ENCODE measurements around the gene FCHO2.

FCHO2 gene

DNA sequence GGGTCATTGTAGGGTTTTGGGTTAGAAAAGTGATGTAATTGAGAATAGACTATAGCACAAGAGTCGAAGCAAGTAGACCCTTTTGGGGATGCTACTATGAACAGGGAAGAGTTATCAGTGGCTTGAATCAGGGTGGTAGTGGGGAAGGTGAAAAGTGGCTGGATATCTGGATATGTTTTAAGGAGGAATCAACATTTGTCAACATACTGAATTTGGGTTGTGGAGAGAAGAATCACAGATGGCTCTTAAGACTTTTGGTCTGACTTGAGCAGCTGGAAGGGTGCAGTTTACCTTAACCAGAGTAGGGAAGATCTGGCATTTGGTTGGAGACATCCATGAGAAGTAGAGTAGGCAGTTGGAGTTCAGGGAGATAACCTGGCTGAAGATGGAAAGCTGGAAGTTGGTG lies 38.5 kb upstream of the FCHO2 start:
- Histone ChIP-seq H3K27me3 (ENCODE audit: insufficient read depth, low read length, poor library complexity, severe bottlenecking) (no peaks in the 10 kb centered on the region), H3K4me1 (ENCODE audit: insufficient read depth, low read length, poor library complexity, severe bottlenecking) (no peaks in the 10 kb centered on the region), H3F3A (ENCODE audit: low read depth) (no peaks in the 10 kb centered on the region), H3K4me3 (ENCODE audit: low read length, poor library complexity, severe bottlenecking) (no peak overlapping the region), H3K9ac (ENCODE audit: low read depth, low read length, poor library complexity, severe bottlenecking) (no peak overlapping the region), H3K79me2 (ENCODE audit: insufficient read depth, low read length) (no peaks in the 10 kb centered on the region), H4K20me1 (ENCODE audit: insufficient read depth, low read length, poor library complexity, severe bottlenecking) (no peaks in the 10 kb centered on the region), H3K36me3 (ENCODE audit: insufficient read depth, low read length) (no peaks in the 10 kb centered on the region), H3K4me2 (ENCODE audit: low read depth, low read length, poor library complexity, severe bottlenecking) (no peak overlapping the region), H3K9me2 (replicated peaks; ENCODE audit: low read depth, low read length) (no peaks in the 10 kb centered on the region), H3K9me3 (ENCODE audit: insufficient read depth, low read depth, low read length) (no peaks in the 10 kb centered on the region), H2AFZ (ENCODE audit: low read length) (no peak overlapping the region)
- TF ChIP-seq EZH2phosphoT487 (IDR thresholded peaks at IDR 0.05; ENCODE audit: borderline replicate concordance), result no peak
- TF ChIP-seq, protein P1, sequence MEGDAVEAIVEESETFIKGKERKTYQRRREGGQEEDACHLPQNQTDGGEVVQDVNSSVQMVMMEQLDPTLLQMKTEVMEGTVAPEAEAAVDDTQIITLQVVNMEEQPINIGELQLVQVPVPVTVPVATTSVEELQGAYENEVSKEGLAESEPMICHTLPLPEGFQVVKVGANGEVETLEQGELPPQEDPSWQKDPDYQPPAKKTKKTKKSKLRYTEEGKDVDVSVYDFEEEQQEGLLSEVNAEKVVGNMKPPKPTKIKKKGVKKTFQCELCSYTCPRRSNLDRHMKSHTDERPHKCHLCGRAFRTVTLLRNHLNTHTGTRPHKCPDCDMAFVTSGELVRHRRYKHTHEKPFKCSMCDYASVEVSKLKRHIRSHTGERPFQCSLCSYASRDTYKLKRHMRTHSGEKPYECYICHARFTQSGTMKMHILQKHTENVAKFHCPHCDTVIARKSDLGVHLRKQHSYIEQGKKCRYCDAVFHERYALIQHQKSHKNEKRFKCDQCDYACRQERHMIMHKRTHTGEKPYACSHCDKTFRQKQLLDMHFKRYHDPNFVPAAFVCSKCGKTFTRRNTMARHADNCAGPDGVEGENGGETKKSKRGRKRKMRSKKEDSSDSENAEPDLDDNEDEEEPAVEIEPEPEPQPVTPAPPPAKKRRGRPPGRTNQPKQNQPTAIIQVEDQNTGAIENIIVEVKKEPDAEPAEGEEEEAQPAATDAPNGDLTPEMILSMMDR (conservative IDR thresholded peaks at IDR 0.05; ENCODE audit: low read length), result no peak

DNA sequence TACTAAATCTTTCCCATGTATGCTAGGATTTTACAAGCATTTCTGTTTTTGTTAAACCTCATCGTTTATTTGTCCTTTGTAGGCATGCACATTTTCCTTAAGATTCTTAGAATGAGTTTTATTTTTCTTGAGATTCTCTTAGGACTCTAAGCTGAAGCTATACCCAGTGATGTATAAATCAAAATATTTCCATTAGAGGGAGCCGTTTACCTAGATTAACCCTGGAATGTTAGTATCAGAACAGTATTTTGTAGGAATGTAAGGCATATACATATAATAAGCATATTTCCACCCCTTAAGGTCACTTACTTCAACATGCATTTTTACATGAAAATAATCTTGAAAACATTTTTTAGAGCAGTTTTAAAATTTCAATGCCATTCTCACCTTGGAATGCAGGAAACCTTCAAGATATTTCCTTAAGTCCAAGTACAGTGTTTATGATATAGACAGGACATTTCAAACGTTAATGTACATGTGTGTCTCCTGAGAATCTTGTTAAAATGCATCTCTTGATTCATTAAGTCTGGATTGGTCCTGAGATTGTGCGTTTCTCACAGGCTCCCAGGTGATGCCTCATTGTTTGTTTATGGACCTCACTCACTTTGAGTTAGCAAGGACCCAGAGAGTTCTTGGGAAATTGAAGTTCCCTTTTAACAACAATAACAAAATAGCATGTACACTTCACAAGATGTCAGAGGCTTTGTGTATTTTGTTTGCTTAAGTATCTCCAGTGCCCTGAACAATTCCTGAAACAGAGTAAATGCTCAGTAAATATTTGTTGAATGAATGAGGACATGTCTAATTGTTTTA lies 34.9 kb upstream of the FCHO2 start:
- Histone ChIP-seq H3K79me2 (ENCODE audit: insufficient read depth, low read length) (no peaks in the 10 kb centered on the region), H3F3A (ENCODE audit: low read depth) (no peaks in the 10 kb centered on the region), H3K4me3 (ENCODE audit: low read length, poor library complexity, severe bottlenecking) (no peak overlapping the region), H4K20me1 (ENCODE audit: insufficient read depth, low read length, poor library complexity, severe bottlenecking) (no peaks in the 10 kb centered on the region), H3K4me1 (ENCODE audit: insufficient read depth, low read length, poor library complexity, severe bottlenecking) (no peaks in the 10 kb centered on the region), H2AFZ (ENCODE audit: low read length) (no peak overlapping the region), H3K9me2 (replicated peaks; ENCODE audit: low read depth, low read length) (no peaks in the 10 kb centered on the region), H3K36me3 (ENCODE audit: insufficient read depth, low read length) (no peaks in the 10 kb centered on the region), H3K9me3 (ENCODE audit: insufficient read depth, low read depth, low read length) (no peaks in the 10 kb centered on the region), H3K4me2 (ENCODE audit: low read depth, low read length, poor library complexity, severe bottlenecking) (no peak overlapping the region), H3K9ac (ENCODE audit: low read depth, low read length, poor library complexity, severe bottlenecking) (no peak overlapping the region), H3K27me3 (ENCODE audit: insufficient read depth, low read length, poor library complexity, severe bottlenecking) (no peaks in the 10 kb centered on the region)
- TF ChIP-seq, protein P1 (conservative IDR thresholded peaks at IDR 0.05; ENCODE audit: low read length), result peak; percentile 65
- TF ChIP-seq EZH2phosphoT487 (IDR thresholded peaks at IDR 0.05; ENCODE audit: borderline replicate concordance), result no peak

DNA sequence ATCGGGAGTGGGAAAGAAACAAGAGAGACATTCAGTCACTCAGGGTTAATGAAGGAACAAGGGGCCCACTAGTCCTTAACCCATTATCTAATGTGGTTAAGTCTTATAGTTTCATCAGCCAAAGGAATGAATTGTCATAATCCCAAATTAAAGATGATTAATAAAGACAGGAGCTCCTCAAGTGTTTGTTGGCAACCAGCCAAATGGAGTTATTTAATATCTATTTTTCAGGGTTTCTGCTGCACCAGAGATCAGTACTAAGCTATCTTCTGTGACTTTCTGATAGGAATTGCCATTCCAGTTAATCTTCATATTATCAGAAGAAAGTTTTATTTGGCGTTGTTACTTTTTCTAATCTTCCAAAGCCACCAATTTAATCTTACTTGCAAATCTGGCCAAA lies 34.0 kb upstream of the FCHO2 start:
- H3K79me2 ChIP-seq (ENCODE audit: insufficient read depth, low read length), result no peaks in the 10 kb centered on the region
- no peaks in the 10 kb centered on the region for H3K27me3 ChIP-seq (ENCODE audit: insufficient read depth, low read length, poor library complexity, severe bottlenecking)
- H3F3A ChIP-seq (ENCODE audit: low read depth), result no peaks in the 10 kb centered on the region
- no peak overlapping the region for H3K4me3 ChIP-seq (ENCODE audit: low read length, poor library complexity, severe bottlenecking)
- no peak overlapping the region for H3K4me2 ChIP-seq (ENCODE audit: low read depth, low read length, poor library complexity, severe bottlenecking)
- H3K9me3 ChIP-seq (ENCODE audit: insufficient read depth, low read depth, low read length), result no peaks in the 10 kb centered on the region
- H3K9me2 ChIP-seq (replicated peaks; ENCODE audit: low read depth, low read length), result no peaks in the 10 kb centered on the region
- no peaks in the 10 kb centered on the region for H3K36me3 ChIP-seq (ENCODE audit: insufficient read depth, low read length)
- no peak for TF ChIP-seq EZH2phosphoT487 (IDR thresholded peaks at IDR 0.05; ENCODE audit: borderline replicate concordance)
- TF ChIP-seq, protein P1 (conservative IDR thresholded peaks at IDR 0.05; ENCODE audit: low read length), result no peak
- no peaks in the 10 kb centered on the region for H3K4me1 ChIP-seq (ENCODE audit: insufficient read depth, low read length, poor library complexity, severe bottlenecking)
- H4K20me1 ChIP-seq (ENCODE audit: insufficient read depth, low read length, poor library complexity, severe bottlenecking), result no peaks in the 10 kb centered on the region
- H2AFZ ChIP-seq (ENCODE audit: low read length), result no peak overlapping the region
- no peak overlapping the region for H3K9ac ChIP-seq (ENCODE audit: low read depth, low read length, poor library complexity, severe bottlenecking)

Data from Loucy (cell line).